ENCODE measurements around the gene UBASH3A.

GRCh38 chr21:42362198-42362597, 41.5 kb upstream of the UBASH3A start:
- no peak for TF ChIP-seq EZH2 (IDR thresholded peaks at IDR 0.05; ENCODE audit: borderline replicate concordance, low read length)
- TF ChIP-seq, protein P1, sequence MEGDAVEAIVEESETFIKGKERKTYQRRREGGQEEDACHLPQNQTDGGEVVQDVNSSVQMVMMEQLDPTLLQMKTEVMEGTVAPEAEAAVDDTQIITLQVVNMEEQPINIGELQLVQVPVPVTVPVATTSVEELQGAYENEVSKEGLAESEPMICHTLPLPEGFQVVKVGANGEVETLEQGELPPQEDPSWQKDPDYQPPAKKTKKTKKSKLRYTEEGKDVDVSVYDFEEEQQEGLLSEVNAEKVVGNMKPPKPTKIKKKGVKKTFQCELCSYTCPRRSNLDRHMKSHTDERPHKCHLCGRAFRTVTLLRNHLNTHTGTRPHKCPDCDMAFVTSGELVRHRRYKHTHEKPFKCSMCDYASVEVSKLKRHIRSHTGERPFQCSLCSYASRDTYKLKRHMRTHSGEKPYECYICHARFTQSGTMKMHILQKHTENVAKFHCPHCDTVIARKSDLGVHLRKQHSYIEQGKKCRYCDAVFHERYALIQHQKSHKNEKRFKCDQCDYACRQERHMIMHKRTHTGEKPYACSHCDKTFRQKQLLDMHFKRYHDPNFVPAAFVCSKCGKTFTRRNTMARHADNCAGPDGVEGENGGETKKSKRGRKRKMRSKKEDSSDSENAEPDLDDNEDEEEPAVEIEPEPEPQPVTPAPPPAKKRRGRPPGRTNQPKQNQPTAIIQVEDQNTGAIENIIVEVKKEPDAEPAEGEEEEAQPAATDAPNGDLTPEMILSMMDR (IDR thresholded peaks at IDR 0.05; ENCODE audit: low read length) = no peak
